GM18517 (cell line): ENCODE results near the gene CNTN5.

Source experiments
- ATAC-seq: cut with Tn5 transposase; IDR thresholded peaks from one replicate; pipeline ENCODE4 v1.9.1; 2021; ENCODE audit warnings: mild to moderate bottlenecking, moderate library complexity; ENCODE audit not compliant: unreplicated experiment

The CNTN5 gene

DNA sequence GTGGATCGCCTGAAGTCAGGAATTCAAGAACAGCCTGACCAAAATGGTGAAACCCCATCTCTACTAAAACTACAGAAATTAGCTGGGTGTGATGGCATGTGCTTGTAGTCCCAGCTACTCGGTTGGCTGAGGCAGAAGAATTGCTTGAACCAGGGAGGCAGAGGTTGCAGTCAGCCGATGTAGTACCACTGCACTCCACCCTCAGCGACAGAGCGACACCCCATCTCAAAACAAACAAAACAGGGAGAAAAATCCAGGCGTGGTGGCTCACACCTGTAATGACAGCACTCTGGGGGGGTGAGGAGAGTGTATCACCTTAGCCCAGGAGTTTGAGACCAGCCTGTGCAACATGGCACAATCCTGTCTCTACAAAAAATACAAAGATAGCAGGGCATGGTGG, 864.0 kb downstream of the CNTN5 start:
- ATAC-seq = no peak

DNA sequence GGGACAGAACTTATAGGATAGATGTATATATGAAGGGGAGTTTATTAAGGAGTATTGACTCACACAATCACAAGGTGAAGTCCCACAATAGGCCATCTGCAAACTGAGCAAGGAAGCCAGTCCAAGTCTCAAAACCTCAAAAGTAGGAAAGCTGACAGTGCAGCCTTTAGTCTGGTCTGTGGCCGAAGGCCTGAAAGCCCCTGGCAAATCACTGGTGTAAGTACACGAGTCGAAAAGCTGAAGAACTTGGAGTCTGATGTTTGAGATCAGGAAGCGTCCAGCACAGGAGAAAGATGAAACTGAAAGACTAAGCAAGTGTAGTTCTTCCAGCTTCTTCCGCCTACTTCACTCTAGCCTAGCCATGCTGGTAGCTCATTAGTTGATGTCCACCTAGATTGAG, 866.7 kb downstream of the CNTN5 start:
- ATAC-seq = no peak

DNA sequence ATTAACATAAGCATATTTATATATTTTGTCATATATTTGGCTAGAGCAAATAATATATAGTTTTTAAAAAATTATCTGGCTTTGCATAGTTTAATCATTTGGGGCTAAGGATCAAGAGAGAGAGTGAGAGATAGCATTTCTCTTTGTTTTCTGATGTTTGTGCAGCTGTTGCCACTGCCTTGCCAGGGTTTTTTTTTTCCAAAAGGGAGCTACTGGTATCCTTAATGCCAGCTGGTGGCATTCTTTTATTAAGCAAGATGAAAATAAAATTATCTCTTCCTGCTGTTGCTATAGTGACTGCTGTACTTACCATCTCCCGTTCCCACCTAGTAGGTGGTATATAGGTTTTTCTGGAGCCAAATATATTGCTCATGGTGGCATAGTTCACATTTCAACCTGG, 873.1 kb downstream of the CNTN5 start:
- ATAC-seq = no peak

DNA sequence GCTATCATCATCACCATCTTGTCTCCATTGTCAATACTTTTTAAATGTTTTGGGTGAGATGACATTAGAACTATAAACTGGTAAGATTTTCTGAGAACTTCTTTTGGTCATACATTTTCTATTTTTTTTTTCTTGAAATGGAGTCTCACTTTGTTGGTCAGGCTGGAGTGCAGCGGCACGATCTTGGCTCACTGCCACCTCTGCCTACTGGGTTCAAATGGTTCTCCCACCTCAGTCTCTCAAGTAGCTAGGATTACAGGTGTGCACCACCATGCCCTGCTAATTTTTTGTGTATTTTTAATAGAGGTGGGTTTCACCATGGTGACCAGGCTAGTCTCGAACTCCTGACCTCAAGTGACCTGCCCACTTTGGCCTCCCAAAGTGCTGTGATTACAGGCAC, 880.4 kb downstream of the CNTN5 start:
- no peak for ATAC-seq

DNA sequence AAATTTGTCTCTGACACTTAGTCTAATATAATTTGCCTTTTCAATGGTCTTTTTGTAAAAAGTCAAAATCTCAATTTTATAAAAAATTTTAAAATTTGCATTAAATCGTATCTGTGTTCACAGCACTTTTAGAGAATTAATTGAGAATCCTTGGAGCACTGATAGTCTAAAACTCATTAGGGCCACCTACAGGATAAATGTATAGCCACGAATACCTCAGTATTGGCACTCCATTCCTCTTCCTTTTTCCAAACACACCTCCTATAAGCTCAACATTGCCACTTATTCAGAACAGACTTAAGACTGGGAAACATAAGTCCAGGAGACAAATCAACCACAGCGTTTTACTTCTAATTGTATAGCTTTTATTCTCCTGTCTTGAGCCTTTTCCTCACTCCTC, 890.4 kb downstream of the CNTN5 start:
- no peak for ATAC-seq

DNA sequence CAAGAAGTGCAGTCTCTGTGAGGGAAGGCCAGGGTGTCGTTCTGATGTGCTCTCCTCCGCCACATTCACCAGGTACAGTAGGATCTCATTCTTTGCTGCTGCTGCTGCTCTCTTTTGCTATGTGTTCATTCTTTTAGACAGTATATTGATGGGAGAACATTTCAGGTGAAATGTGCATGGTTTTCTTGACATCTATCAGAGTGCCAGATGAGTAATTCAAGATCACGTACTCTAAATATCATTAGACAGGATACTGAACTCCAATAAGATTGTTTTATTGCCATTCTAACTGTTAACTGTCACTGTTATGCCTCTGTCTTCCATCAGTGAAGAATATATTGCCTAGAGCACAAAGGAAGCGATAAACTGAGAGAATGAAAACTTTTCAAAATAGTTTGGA, 895.3 kb downstream of the CNTN5 start:
- ATAC-seq = no peak

DNA sequence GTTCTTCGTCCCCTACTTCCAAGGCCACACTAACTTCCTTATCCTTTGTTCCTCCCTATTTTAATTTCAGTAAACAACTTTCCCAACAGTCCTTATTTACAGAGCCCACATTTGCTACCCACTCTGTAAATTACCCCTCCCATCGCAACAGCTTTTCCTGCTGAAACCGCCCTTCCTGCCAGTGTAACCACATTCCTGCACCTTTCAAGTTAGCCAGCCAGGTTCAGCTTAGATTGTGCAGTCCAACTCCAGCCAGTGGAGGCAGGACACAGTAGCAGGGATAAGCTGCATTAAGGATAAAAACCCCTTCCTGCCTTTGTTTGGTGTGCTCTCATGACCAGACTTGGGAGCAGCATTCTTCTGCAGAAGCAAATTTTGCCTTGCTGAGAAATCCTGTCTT, 898.0 kb downstream of the CNTN5 start:
- ATAC-seq = no peak

DNA sequence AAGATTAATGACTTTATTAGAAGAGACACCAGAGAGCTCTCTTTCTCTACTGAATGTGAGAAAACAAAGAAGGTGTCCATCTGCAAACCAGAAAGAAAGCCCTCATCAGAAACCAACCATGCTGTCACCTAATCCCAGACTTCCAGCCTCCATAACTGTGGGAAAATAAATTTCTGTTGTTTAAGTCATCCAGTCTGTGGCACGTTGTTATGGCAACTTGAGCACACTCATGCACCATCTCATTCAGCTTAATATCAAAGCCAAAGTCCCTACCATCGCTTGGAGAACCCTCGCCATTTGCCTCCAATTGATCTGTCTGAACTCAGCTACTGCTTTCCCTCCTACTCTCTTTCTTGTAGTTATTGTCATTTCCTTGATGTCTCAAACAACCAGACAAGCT, 900.2 kb downstream of the CNTN5 start:
- no peak for ATAC-seq

DNA sequence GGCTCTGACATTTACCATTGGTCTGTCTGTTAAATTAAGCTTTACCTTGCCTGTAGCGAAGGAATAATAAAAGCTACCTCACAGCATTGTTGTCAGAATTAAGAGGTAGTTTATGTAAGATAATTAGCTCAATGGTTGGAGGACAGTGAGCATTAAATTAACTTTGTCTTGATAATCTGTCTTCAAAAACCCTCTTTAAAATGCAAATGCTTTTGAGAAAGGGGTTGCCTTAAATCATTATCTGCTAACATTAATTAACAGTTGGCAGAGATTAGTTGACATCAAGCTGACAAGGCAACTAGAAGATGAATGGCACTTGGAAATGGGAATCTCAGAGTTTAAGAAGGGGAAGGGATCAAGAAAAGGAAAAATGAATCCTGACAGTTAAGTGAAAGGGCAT, 905.2 kb downstream of the CNTN5 start:
- no peak for ATAC-seq

DNA sequence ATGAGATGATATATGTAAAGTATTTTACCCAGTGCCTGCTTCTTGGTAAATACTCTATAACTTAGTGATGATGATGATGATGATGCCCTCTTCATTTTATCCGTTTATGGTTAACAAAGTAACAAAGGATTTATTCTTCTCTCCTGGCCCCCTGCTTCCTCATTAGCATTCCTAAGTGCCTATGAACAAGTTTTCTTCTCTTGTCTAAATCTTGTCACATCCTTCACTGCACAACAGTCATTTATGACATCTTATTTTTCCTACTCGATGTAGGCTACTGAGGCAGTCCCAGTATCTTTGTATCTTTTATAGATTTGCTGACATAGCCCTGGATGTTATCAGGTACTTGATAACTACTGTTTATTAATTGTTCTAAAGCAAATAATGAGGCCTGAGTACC, 911.9 kb downstream of the CNTN5 start:
- no peak for ATAC-seq

DNA sequence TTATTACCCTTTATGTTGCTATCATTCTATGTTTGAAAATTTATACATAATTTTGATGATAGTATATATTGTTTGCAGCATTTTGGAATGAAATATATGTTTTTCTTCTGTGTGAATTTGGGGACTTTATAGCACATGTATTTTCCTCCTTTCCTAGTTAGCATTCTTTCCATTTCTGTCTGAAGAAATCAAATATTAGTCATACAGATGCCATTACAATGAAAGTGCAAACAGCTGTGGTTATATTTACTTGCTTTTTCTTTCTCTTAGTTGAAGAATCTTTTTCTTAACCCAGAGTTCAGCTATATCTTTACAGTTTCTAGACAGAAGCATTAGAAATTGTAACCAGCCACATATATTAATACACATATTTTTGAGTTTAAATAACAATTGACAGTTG, 913.3 kb downstream of the CNTN5 start:
- no peak for ATAC-seq

DNA sequence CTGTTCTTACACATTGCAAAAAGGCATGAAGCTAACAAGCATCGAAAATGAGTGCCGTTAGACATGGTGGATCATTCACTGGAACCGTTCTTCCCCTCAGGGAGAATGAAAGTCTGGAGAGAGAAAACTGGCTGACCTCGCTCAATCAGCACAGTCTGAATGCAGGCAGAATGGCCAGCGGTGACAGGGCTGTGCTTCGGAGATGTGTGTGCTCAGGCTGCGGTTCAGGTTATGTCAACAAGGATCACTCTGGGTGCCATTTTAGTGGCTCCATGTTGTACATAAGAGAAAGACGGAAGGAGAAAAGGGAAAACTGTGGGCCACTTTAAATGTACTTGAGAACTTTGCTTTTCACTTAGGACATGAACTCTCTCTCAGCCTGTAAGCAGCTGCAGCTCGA, 916.6 kb downstream of the CNTN5 start:
- no peak for ATAC-seq

DNA sequence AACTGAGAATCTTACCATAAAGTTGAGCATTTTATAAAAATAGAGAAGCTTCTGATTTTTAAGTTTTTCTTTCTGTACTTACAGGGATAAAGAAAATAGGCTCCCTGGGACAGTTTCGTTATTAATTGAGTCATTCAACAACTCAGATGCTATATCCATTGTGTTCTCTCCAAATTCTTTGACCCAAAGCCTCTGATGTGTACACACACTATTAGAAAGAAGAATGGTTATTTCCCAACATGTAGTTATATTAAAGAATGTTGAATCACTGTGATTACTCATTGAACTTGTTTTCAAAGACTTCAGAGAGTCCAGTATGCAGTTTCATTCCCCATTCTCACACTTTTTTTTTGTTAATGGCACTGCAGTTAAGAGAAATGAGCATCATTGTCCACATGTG, 932.1 kb downstream of the CNTN5 start:
- no peak for ATAC-seq

DNA sequence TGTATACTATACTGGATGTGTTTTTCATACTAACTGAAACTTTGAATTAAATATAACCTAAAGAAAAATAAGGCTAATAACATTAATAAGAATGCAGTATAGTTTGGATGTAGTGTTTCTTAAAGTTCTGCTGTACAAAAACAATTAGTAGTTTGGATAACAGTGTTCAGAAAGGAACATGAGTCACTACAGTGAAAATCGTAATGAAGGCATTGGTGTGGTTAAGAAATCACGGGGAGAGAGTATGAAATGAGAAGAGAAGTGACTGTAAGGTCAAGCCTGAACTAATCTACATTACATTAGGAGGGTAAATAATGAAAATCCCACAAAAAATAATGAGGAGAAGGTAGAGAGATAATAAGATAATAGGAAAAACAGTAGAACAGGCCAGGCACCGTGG, 939.8 kb downstream of the CNTN5 start:
- ATAC-seq = no peak

DNA sequence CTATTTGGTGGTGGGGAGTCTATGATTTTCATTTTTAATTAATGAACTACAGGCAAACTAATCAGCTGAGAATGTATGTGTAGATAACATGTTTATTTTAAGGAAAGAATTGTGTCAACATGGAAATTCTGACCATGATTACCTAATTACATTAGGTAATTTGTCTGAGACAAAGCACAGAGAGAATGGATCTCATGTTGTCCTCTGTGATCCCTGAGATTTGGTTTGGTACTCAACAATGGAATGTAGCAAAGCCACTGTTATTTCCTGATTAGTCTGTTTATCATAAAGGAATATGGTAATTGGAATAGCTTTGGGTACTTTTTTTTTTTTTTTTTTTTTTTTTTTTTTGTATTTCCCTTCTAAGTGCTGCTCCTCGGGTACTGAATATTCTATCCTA, 947.6 kb downstream of the CNTN5 start:
- no peak for ATAC-seq

DNA sequence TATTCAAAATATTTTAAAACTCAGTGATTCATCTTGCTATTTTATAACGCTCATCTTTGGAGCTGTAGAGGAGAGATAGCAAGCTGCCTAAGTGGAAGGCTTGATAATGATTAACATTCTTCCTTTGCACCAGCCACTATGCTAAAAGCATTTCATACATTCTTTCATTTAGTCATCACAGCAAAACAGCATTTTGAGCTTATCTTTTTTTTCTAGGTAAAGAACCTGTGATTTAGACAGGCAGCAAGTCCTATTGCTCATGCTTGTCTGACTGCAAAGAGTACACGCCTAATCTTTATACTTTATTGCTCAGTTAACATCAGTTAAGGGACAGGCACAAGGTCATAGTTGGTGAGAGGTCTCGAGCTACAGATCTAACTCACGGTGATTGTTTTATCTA, 953.2 kb downstream of the CNTN5 start:
- no peak for ATAC-seq

DNA sequence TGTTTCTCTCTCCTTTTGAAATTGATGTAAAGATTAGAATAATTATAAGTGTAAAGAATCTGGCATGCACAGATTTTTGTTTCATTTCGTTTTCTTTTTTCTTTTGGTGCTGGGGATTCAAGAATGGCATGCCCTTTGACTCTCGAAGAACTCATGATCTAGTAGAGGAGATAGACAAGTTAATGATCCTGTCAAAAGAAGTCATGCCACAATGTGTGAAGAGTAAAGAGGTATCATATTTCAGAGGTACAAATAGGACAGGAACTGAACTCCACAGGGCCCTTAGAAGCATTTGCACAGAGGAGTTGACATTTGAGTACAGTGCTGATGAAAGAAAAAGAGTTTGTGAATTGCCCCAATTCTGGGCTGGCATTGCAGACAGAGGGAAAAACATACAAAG, 958.3 kb downstream of the CNTN5 start:
- no peak for ATAC-seq

DNA sequence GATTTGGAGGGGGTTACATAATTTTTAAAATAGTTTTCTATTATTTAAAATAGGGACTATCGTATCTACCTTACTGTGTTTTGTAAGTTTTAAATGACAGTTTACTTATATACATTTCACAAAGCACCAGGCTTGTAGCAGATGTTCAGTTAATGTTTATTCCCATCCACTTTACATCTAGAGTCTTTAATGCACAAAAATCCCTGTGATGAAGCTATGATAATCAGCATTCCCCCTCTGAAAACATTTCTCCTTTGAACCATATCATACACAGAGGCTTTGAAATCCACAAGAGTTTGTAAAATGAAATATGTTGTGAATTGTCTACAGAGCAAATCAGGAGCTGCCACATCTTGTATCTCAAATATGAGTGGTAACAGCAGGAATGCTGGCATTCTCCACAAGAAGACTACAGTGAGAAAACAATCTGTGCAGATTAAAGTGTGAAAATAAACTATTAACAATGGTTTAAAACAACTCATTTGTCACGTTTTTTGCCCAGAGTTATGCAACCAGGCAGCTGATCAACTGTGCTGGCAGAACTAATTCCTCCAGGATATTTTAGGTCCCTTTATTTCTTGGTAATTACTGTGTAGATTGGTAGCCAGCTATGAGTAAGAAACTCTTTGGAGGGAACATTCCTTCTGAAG, 967.2 kb downstream of the CNTN5 start:
- ATAC-seq = no peak

DNA sequence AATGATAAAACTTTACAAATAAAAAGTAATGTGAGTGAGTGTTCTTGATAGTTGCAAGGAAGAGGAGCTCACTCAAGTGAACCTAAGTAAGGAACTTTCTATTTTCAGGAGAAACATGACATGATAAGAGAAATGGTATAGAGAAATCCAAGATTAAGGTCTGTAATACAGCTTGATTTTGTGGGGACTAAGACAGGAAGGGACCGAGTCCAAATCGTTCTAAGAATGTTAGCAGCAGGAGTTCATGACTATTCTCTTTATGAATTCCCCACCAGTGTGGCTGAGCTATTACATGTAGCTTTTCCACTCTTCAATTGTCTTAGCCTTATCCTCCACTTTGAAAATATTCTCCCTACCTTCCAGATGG, 967.7 kb downstream of the CNTN5 start:
- ATAC-seq = no peak

DNA sequence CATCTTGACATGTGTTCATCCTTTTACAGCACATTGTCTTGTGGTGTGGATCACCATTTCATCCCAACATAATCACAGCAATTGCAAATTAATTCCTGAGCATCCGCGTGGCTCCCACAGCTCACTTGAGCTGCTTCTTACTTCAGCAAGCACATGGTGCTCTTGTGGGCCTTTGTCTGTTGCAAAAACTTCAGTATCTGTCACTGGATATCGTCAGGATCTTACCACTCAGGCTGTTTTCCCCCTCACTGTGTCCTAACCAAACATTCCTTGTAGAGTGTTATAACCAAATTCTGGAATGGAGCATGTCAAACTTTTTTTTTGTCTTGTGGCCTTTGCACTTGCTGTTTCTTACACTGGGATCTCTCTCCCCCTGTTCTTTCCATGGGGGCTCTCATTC, 983.2 kb downstream of the CNTN5 start:
- ATAC-seq = no peak

DNA sequence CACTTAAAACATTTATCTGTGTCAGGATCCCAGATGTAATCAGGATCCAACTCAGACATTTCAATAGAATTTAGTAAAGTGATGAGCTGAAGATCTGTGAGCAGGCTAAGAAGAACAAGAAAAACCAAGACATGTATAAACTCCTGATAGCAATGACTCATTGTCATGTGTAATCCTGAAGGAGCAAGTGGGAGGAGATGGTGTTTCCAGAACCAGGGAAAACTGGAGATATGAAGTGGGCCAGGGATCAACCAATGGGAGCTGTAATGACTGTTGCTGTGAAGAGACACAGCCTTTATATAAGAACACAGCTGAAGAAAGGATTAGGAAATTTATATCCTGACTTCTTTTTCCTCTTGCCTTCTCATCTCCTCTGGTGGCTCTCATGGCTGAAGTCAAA, 983.8 kb downstream of the CNTN5 start:
- ATAC-seq = no peak

DNA sequence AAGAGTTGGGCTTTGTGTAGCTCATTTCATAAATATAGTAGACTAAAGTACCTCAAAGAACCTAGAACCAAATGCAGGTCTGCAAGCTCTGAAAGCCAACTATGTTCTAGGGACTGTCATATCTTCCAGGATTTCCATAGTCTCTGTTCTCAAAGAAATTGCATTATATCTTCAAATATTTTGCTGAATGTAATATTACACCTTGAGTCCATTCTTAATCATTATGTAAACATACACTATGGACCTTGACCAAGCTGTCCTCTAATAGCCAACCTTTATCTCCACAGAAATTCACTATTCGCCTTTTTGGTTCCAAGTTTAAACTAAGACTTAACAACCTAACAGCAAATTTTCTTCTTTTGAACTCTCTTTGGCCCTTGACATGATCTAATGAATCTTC, 987.7 kb downstream of the CNTN5 start:
- ATAC-seq = no peak

DNA sequence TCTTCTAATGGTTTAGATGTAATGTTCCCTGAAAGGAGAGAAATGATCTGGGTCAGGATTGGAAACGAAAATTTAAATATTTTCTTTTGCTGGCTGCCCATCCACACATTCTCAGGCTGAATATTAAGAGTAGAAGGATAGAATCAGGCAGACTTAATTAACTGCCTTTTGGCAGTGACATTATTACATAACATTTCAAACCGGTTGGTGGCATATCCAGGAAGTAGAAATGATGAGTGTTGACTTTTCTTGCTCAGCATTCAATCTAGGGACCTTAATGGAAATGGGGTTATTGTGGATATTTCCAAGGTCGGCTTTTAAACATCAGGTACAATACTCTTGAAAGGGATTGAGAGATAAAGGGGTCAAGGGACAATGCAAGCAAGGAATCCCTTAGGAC, 989.0 kb downstream of the CNTN5 start:
- no peak for ATAC-seq

DNA sequence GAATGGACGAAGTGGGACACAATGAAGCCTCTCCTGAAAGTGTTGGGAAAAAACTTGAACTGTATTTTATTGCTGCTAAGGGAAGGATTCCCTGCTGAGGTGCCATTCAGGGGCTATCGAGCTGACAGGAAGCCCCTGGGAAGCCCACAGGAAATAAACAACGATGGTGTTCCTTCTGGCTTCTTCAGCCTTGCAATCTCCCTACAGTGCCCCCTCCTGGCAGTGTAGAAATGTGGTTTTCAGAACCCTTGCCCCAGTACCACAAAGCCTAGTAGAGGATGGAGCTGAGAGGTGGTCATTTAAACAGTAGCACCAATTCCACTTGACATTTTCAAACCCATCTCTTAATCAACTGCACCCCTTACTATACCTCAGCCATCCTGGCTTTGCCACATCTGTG, 989.6 kb downstream of the CNTN5 start:
- no peak for ATAC-seq
